ENCODE data around the gene LMX1B. TPM values are rescaled to one million over a fixed set of nuclear protein-coding genes. Genes with fewer than 3 reads are reported as not detected.
A peak's percentile ranks its signal among the peaks of the same experiment; 100 is the strongest.

LMX1B gene
- total RNA-seq, 1 donor from 2014 or later = 0.26 TPM

GRCh38 chr9:126687930-126688461, 74.3 kb downstream of the LMX1B start:
- Mint-ChIP-seq H3K4me3 (ENCODE audit: unreplicated experiment) (no peak overlapping the region), H3K27me3 (ENCODE audit: unreplicated experiment) (peaks cover 28% of the 10 kb centered on the region), H3K27ac (ENCODE audit: unreplicated experiment) (no peak overlapping the region), H3K4me1 (ENCODE audit: unreplicated experiment) (no peaks in the 10 kb centered on the region), H3K36me3 (ENCODE audit: low read depth, unreplicated experiment) (no peaks in the 10 kb centered on the region), H3K9me3 (ENCODE audit: unreplicated experiment) (no peaks in the 10 kb centered on the region)
- DNase-seq (ENCODE audit: low spot score) = no peak
- TF ChIP-seq CTCF (IDR thresholded peaks at IDR 0.05; ENCODE audit: unreplicated experiment) = no peak

GRCh38 chr9:126688617-126689016, 74.9 kb downstream of the LMX1B start:
- no peak for DNase-seq (ENCODE audit: low spot score)
- Mint-ChIP-seq H3K27me3 (ENCODE audit: unreplicated experiment) (peaks cover 28% of the 10 kb centered on the region), H3K9me3 (ENCODE audit: unreplicated experiment) (no peaks in the 10 kb centered on the region), H3K27ac (ENCODE audit: unreplicated experiment) (no peak overlapping the region), H3K4me3 (ENCODE audit: unreplicated experiment) (no peak overlapping the region), H3K36me3 (ENCODE audit: low read depth, unreplicated experiment) (no peaks in the 10 kb centered on the region), H3K4me1 (ENCODE audit: unreplicated experiment) (no peaks in the 10 kb centered on the region)
- TF ChIP-seq CTCF (IDR thresholded peaks at IDR 0.05; ENCODE audit: unreplicated experiment) = no peak

- TF ChIP-seq CTCF (IDR thresholded peaks at IDR 0.05; ENCODE audit: unreplicated experiment) = no peak
- no peaks in the 10 kb centered on the region for H3K36me3 Mint-ChIP-seq (ENCODE audit: low read depth, unreplicated experiment)
- peaks cover 23% of the 10 kb centered on the region for H3K27me3 Mint-ChIP-seq (ENCODE audit: unreplicated experiment)
- DNase-seq (ENCODE audit: low spot score) = no peak
- no peaks in the 10 kb centered on the region for H3K4me1 Mint-ChIP-seq (ENCODE audit: unreplicated experiment)
- no peak overlapping the region for H3K27ac Mint-ChIP-seq (ENCODE audit: unreplicated experiment)
- H3K9me3 Mint-ChIP-seq (ENCODE audit: unreplicated experiment) = no peaks in the 10 kb centered on the region
- H3K4me3 Mint-ChIP-seq (ENCODE audit: unreplicated experiment) = no peak overlapping the region
Measured at GRCh38 chr9:126689027-126689825, 75.5 kb downstream of the LMX1B start.

- Mint-ChIP-seq H3K27ac (ENCODE audit: unreplicated experiment) (no peak overlapping the region), H3K4me1 (ENCODE audit: unreplicated experiment) (no peaks in the 10 kb centered on the region), H3K27me3 (ENCODE audit: unreplicated experiment) (peaks cover 19% of the 10 kb centered on the region), H3K9me3 (ENCODE audit: unreplicated experiment) (no peaks in the 10 kb centered on the region), H3K36me3 (ENCODE audit: low read depth, unreplicated experiment) (no peaks in the 10 kb centered on the region), H3K4me3 (ENCODE audit: unreplicated experiment) (no peak overlapping the region)
- TF ChIP-seq CTCF (IDR thresholded peaks at IDR 0.05; ENCODE audit: unreplicated experiment) = peak; percentile 68
- peak; percentile 80 for DNase-seq (ENCODE audit: low spot score)
Measured at GRCh38 chr9:126690431-126691051, 76.8 kb downstream of the LMX1B start.

Measured in endothelial cell (in vitro differentiated cells).